Ishikawa (cell line): Measurements from ENCODE around the gene RNF44.
A peak's percentile ranks its signal among the peaks of the same experiment; 100 is the strongest.

Source experiments
- CEBPB ChIP-seq: IDR thresholded peaks from 2 replicates; pipeline ENCODE4 v1.6.1; 2012
- CREB1 ChIP-seq: IDR thresholded peaks from 2 replicates; pipeline ENCODE4 v1.6.1; 2012; ENCODE audit warnings: low read depth
- EGR1 ChIP-seq: IDR thresholded peaks from 2 replicates; pipeline ENCODE4 v1.6.1; 2012
- EP300 ChIP-seq: IDR thresholded peaks from 2 replicates; pipeline ENCODE4 v1.6.1; 2012; ENCODE audit warnings: borderline replicate concordance
- FOXM1 ChIP-seq: IDR thresholded peaks from 2 replicates; pipeline ENCODE4 v1.6.1; 2012; ENCODE audit warnings: low read depth, borderline replicate concordance
- MAX ChIP-seq: IDR thresholded peaks from 2 replicates; pipeline ENCODE4 v1.6.1; 2012
- NFIC ChIP-seq: IDR thresholded peaks from 2 replicates; pipeline ENCODE4 v1.6.1; 2012
- RAD21 ChIP-seq: IDR thresholded peaks from 2 replicates; pipeline ENCODE4 v1.6.1; 2012; ENCODE audit warnings: low read depth
- REST ChIP-seq: IDR thresholded peaks from 2 replicates; pipeline ENCODE4 v1.6.1; 2012; ENCODE audit warnings: low read depth, mild to moderate bottlenecking
- TAF1 ChIP-seq: IDR thresholded peaks from 2 replicates; pipeline ENCODE4 v1.6.1; 2012; ENCODE audit warnings: low read depth, mild to moderate bottlenecking
- TCF12 ChIP-seq: IDR thresholded peaks from 2 replicates; pipeline ENCODE4 v1.6.1; 2012; ENCODE audit warnings: low read depth
- TEAD4 ChIP-seq: IDR thresholded peaks from 2 replicates; pipeline ENCODE4 v1.6.1; 2012
- USF1 ChIP-seq: IDR thresholded peaks from 2 replicates; pipeline ENCODE4 v1.6.1; 2012
- YY1 ChIP-seq: IDR thresholded peaks from 2 replicates; pipeline ENCODE4 v1.6.1; 2012; ENCODE audit warnings: low read depth
- ZBTB7A ChIP-seq: IDR thresholded peaks from 2 replicates; pipeline ENCODE4 v1.6.1; 2012; ENCODE audit warnings: low read depth

RNF44 gene

GRCh38 chr5:176564002-176564401, 26.8 kb upstream of the RNF44 start:
- no peak for TF ChIP-seq TAF1
- TF ChIP-seq TEAD4 = no peak
- TF ChIP-seq CREB1 = no peak
- TF ChIP-seq FOXM1 = no peak
- no peak for TF ChIP-seq REST

GRCh38 chr5:176562189-176562588, 25.0 kb upstream of the RNF44 start:
- TF ChIP-seq EGR1 (0 out of 2 replicates have a peak, but pooled peaks have one; percentile 13), TAF1 (no peak)

- TF ChIP-seq FOXM1 = no peak
Measured at GRCh38 chr5:176561259-176561658, 24.1 kb upstream of the RNF44 start.

- TF ChIP-seq EGR1 (no peak), REST (no peak), YY1 (no peak), CEBPB (no peak), TEAD4 (no peak), NFIC (no peak), USF1 (no peak), FOXM1 (no peak), MAX (no peak), TCF12 (no peak), TAF1 (no peak)
Measured at GRCh38 chr5:176560364-176560763, 23.2 kb upstream of the RNF44 start.

- no peak for TF ChIP-seq NFIC
- peak; percentile 8; the same call in 1 of the 2 replicates for TF ChIP-seq RAD21
Measured at GRCh38 chr5:176559683-176560082, 22.5 kb upstream of the RNF44 start.

- TF ChIP-seq REST (no peak), NFIC (no peak), RAD21 (no peak), TCF12 (no peak), MAX (no peak), CEBPB (no peak), TAF1 (no peak), FOXM1 (no peak), TEAD4 (no peak), CREB1 (no peak), EGR1 (no peak), USF1 (no peak), YY1 (no peak), EP300 (no peak), ZBTB7A (no peak)
Measured at GRCh38 chr5:176557846-176558245, 20.6 kb upstream of the RNF44 start.
